IMR-90 (cell line): ENCODE results near the gene EMSY. TPM values are rescaled to one million over a fixed set of nuclear protein-coding genes. Genes with fewer than 3 reads are reported as not detected.
A peak's percentile ranks its signal among the peaks of the same experiment; 100 is the strongest.

Source experiments
- ATAC-seq: fragments of 200-7000 bp; cut with Tn5 transposase; 2 replicates; pipeline ENCODE4 v1.9.1; 2020; ENCODE audit warnings: low read depth, mild to moderate bottlenecking, moderate library complexity
- BruUV-seq: library from RNA; stranded (reverse); fragments of 400-500 nt; replicated peaks from 2 replicates; lab custom pipeline; 2021; lab: Mats Ljungman, UMichigan
- CTCF ChIA-PET: fragments of 300-600 bp; formaldehyde crosslinking; extraction: SDS; loops from one replicate; lab custom pipeline; 2021; ENCODE audit warnings: antibody characterized with exemption; lab: Yijun Ruan, JAX
- POLR2A ChIA-PET: fragments of 300-600 bp; sonication (Branson Sonifier 250); formaldehyde crosslinking; loops from one replicate; lab custom pipeline; 2022; ENCODE audit warnings: antibody characterized with exemption; ENCODE audit not compliant: unreplicated experiment; lab: Charles Lee
- DNase-seq: peaks from one replicate; pipeline ENCODE4 v3.0.0; 2013
- H2AFZ ChIP-seq: replicated peaks from 2 replicates; pipeline ENCODE3; 2013; ENCODE audit warnings: low read length, mild to moderate bottlenecking; ENCODE audit not compliant: poor library complexity
- H2AK5ac ChIP-seq: 2 replicates; pipeline ENCODE4 v1.6.1; 2013; ENCODE audit warnings: low read depth, low read length, inconsistent platforms
- H2AK9ac ChIP-seq: replicated peaks from 2 replicates; pipeline ENCODE3; 2013; ENCODE audit warnings: mild to moderate bottlenecking, low read depth, low read length, moderate library complexity; ENCODE audit not compliant: poor library complexity
- H2BK120ac ChIP-seq: 2 replicates; pipeline ENCODE4 v1.6.1; 2013; ENCODE audit warnings: low read depth, low read length, inconsistent platforms
- H2BK15ac ChIP-seq: 3 replicates; pipeline ENCODE4 v1.6.1; 2013; ENCODE audit warnings: low read depth, low read length, inconsistent platforms
- H2BK20ac ChIP-seq: 2 replicates; pipeline ENCODE4 v1.6.1; 2013; ENCODE audit warnings: low read depth, mild to moderate bottlenecking, inconsistent platforms, low read length, moderate library complexity
- H2BK5ac ChIP-seq: 2 replicates; pipeline ENCODE4 v1.6.1; 2013; ENCODE audit warnings: mild to moderate bottlenecking, low read depth, low read length, inconsistent platforms; ENCODE audit not compliant: poor library complexity, severe bottlenecking
- H3K14ac ChIP-seq: replicated peaks from 2 replicates; pipeline ENCODE4 v1.6.1; 2013; ENCODE audit warnings: low read depth, low read length, inconsistent platforms
- H3K18ac ChIP-seq: 2 replicates; pipeline ENCODE4 v1.6.1; 2013; ENCODE audit warnings: low read depth, low read length, control low read depth
- H3K23ac ChIP-seq: 2 replicates; pipeline ENCODE4 v1.6.1; 2013; ENCODE audit warnings: low read depth, low read length, inconsistent platforms
- H3K27ac ChIP-seq: 2 replicates; pipeline ENCODE4 v1.5.1; 2013; ENCODE audit warnings: mild to moderate bottlenecking, control low read depth, low read length; ENCODE audit not compliant: insufficient read depth
- H3K27me3 ChIP-seq: 2 replicates; pipeline ENCODE4 v1.6.1; 2013; ENCODE audit warnings: low read length; ENCODE audit not compliant: control insufficient read depth, insufficient read depth
- H3K36me3 ChIP-seq: 2 replicates; pipeline ENCODE4 v1.6.1; 2013; ENCODE audit warnings: low read length, mixed read lengths; ENCODE audit not compliant: control insufficient read depth, insufficient read depth
- H3K4ac ChIP-seq: 2 replicates; pipeline ENCODE4 v1.6.1; 2013; ENCODE audit warnings: low read depth, low read length, inconsistent platforms
- H3K4me1 ChIP-seq: 2 replicates; pipeline ENCODE4 v1.6.1; 2013; ENCODE audit warnings: low read length, mixed read lengths; ENCODE audit not compliant: control insufficient read depth, insufficient read depth
- H3K4me2 ChIP-seq: 2 replicates; pipeline ENCODE4 v1.6.1; 2013; ENCODE audit warnings: low read depth, mild to moderate bottlenecking, control low read depth, low read length, moderate library complexity
- H3K4me3 ChIP-seq: 2 replicates; pipeline ENCODE4 v1.5.1; 2013; ENCODE audit warnings: low read depth, mild to moderate bottlenecking, control low read depth, low read length, moderate library complexity; ENCODE audit not compliant: insufficient read depth
- H3K56ac ChIP-seq: 2 replicates; pipeline ENCODE4 v1.6.1; 2013; ENCODE audit warnings: low read length, inconsistent platforms; ENCODE audit not compliant: insufficient read depth; ENCODE audit errors: extremely low read depth
- H3K79me1 ChIP-seq, 2 experiments: 2 replicates each; pipeline ENCODE4 v1.6.1; 2013; ENCODE audit warnings: low read length in 2 of 2, inconsistent platforms in 1 of 2, low read depth in 1 of 2
- H3K9ac ChIP-seq: 2 replicates; pipeline ENCODE4 v1.6.1; 2013; ENCODE audit warnings: low read depth, low read length, control low read depth
- H3K9me1 ChIP-seq: 2 replicates; pipeline ENCODE4 v1.6.1; 2013; ENCODE audit warnings: low read length, inconsistent platforms; ENCODE audit not compliant: insufficient read depth
- H3K9me3 ChIP-seq: 2 replicates; pipeline ENCODE4 v1.6.1; 2013; ENCODE audit warnings: low read length; ENCODE audit not compliant: control insufficient read depth, insufficient read depth
- H4K20me1 ChIP-seq: 2 replicates; pipeline ENCODE4 v1.6.1; 2013; ENCODE audit warnings: low read length, inconsistent platforms; ENCODE audit not compliant: insufficient read depth
- H4K5ac ChIP-seq: 2 replicates; pipeline ENCODE4 v1.6.1; 2013; ENCODE audit warnings: mild to moderate bottlenecking, low read depth, low read length, control low read depth
- H4K8ac ChIP-seq, 2 experiments: 2 replicates each; pipeline ENCODE4 v1.6.1; 2013; ENCODE audit warnings: low read depth in 2 of 2, low read length in 2 of 2, control low read depth in 1 of 2, inconsistent platforms in 1 of 2
- H4K91ac ChIP-seq: 2 replicates; pipeline ENCODE4 v1.6.1; 2013; ENCODE audit warnings: low read depth, low read length, inconsistent platforms; ENCODE audit not compliant: insufficient read depth
- CTCF ChIP-seq: conservative IDR thresholded peaks from 2 replicates; pipeline ENCODE4 v1.5.1; 2012; ENCODE audit warnings: mild to moderate bottlenecking, low read depth, low read length, improper control_type of control experiment
- FOS ChIP-seq: fragments of 150-350 bp; IDR thresholded peaks from 2 replicates; pipeline ENCODE4 v1.6.1; 2016; ENCODE audit warnings: low read depth, low read length
- MAFK ChIP-seq: IDR thresholded peaks from 2 replicates; pipeline ENCODE4 v1.6.1; 2012; ENCODE audit warnings: low read depth, low read length, improper control_type of control experiment
- RCOR1 ChIP-seq: IDR thresholded peaks from 2 replicates; pipeline ENCODE4 v1.6.1; 2012; ENCODE audit warnings: mild to moderate bottlenecking, low read length, improper control_type of control experiment; ENCODE audit not compliant: insufficient replicate concordance
- RFX5 ChIP-seq: IDR thresholded peaks from 2 replicates; pipeline ENCODE4 v1.8.0; 2012; ENCODE audit warnings: low read depth, mild to moderate bottlenecking, low read length, moderate library complexity
- USF2 ChIP-seq: fragments of 150-350 bp; IDR thresholded peaks from 2 replicates; pipeline ENCODE4 v1.6.1; 2017; ENCODE audit warnings: mild to moderate bottlenecking, antibody characterized with exemption, low read length, low read depth
- WGBS, 2 experiments: methylation state at CpG; one replicate each; pipeline versions ENCODE4 v1.1.5 to v1.1.7; 2013; ENCODE audit warnings: missing lambda C conversion rate in 2 of 2; ENCODE audit not compliant: insufficient read length in 1 of 2; ENCODE audit errors: extremely low coverage in 2 of 2; 5-methylcytosine and 5-hydroxymethylcytosine counted together
- dilution Hi-C: fragments of 300-500 bp; cut with HindIII; formaldehyde crosslinking; loops from one replicate; pipeline ENCODE4 v1.14.3; 2018; ENCODE audit warnings: low sequenced_read_pairs; ENCODE audit not compliant: unreplicated experiment
- in situ Hi-C: fragments of 300-500 bp; cut with MboI; formaldehyde crosslinking; loops from 3 replicates; pipeline ENCODE4 v1.14.3; 2019; ENCODE audit warnings: low sequenced_read_pairs, inconsistent platforms, mixed read lengths
- intact Hi-C: fragments of 100-400 bp; cut with micrococcal nuclease; formaldehyde crosslinking; loops from 2 replicates; pipeline ENCODE4 v1.10.0; 2022
- polyA plus RNA-seq, 3 experiments: library from polyadenylated mRNA; depleted of rRNA; stranded (reverse); fragments of >200 nt; gene quantifications; 2 replicates each; pipeline ENCODE4 v1.2.3, GENCODE V29; 2012; ENCODE audit warnings: low replicate concordance in 1 of 3
- total RNA-seq: library from RNA; depleted of rRNA; stranded (reverse); fragments of >200 nt; gene quantifications from 2 replicates; pipeline ENCODE4 v1.2.3, GENCODE V29; 2012

EMSY gene
- total and polyA plus RNA-seq, 2 of the 4 experiments (the other 2 are of a cell fraction) = 14.1 to 22.0 TPM

GRCh38 chr11:76459299-76459698 is 14.5 kb downstream of the EMSY start:
- Histone ChIP-seq H3K27ac (no peak overlapping the region), H3K4me3 (no peak overlapping the region), H3K9ac (no peak overlapping the region), H3K4me1 (peaks cover 9% of the 10 kb centered on the region), H3K23ac (no peak overlapping the region), H2BK120ac (no peak overlapping the region), H3K14ac (no peak overlapping the region), H3K4me2 (no peak overlapping the region), H4K8ac (no peak overlapping the region), H3K18ac (no peak overlapping the region), H4K91ac (no peak overlapping the region), H2BK15ac (no peak overlapping the region), H3K79me1 (peaks cover 5 to 39% of the 10 kb centered on the region in 2 experiments), H3K9me3 (no peaks in the 10 kb centered on the region), H2BK5ac (no peak overlapping the region), H3K36me3 (peaks cover 7% of the 10 kb centered on the region), H3K9me1 (peaks cover 9% of the 10 kb centered on the region), H3K56ac (no peak overlapping the region), H2AK5ac (no peak overlapping the region), H3K4ac (no peak overlapping the region), H4K5ac (no peak overlapping the region), H4K20me1 (peaks cover 6% of the 10 kb centered on the region; the same call in 1 of the 2 replicates), H2AK9ac (no peak overlapping the region), H2BK20ac (no peak overlapping the region), H3K27me3 (no peaks in the 10 kb centered on the region), H2AFZ (no peak overlapping the region)
- TF ChIP-seq CTCF (peak; percentile 21; the same call in 1 of the 2 replicates), FOS (no peak), USF2 (no peak), RCOR1 (no peak), RFX5 (no peak), MAFK (no peak)
- dilution Hi-C loops = no loop called here
- no CpG with 5 or more reads among the region's 4 CpGs for WGBS, 2 experiments
- intact Hi-C loops = no loop called here
- no peak for ATAC-seq
- ChIA-PET POLR2A (no interaction called here), CTCF (interaction anchor here (0.9 kb wide), 1 partner anchor 10 kb away, joined by 5 read pairs; no protein-coding TSS in a partner anchor)
- DNase-seq = no peak
- BruUV-seq = no TSS peak
- in situ Hi-C loops = no loop called here
